Heart left ventricle (tissue), 16 donors: ENCODE results near the gene INHBC. TPM values are rescaled to one million over a fixed set of nuclear protein-coding genes. Genes with fewer than 3 reads are reported as not detected.
"Not testable (repeated sequence)": the region's sequence is repeated elsewhere in the genome, so short reads cannot be mapped to it uniquely, and the experiment has no call there.

Experiments
- ATAC-seq, 4 donors: fragments of 200-7000 bp; cut with Tn5 transposase; one replicate each; pipeline ENCODE4 v1.9.1; 2020 to 2022; ENCODE audit warnings: moderate library complexity in 4 of 4, mild to moderate bottlenecking in 3 of 4, moderate number of reproducible peaks in 1 of 4
- DNase-seq, 5 donors: peaks; one replicate each; pipeline ENCODE4 v3.0.0-alpha.2; 2020
- H3K27ac ChIP-seq, 12 donors: fragments of 200-600 bp; sonication (generic) in 4 of 12; one replicate each; pipeline versions ENCODE4 v1.5.0 to v1.8.0; 2016 to 2022; ENCODE audit warnings: mild to moderate bottlenecking in 2 of 12
- H3K27me3 ChIP-seq, 9 donors: fragments of 200-600 bp; sonication (generic) in 2 of 9; one replicate each; pipeline versions ENCODE4 v1.5.1 to v1.8.0; 2016 to 2022; ENCODE audit warnings: mild to moderate bottlenecking in 3 of 9
- H3K36me3 ChIP-seq, 9 donors: fragments of 200-600 bp; sonication (generic) in 2 of 9; one replicate each; pipeline versions ENCODE4 v1.5.0 to v1.8.0; 2018 to 2022; ENCODE audit warnings: mild to moderate bottlenecking in 2 of 9
- H3K4me1 ChIP-seq, 12 donors: fragments of 200-600 bp; sonication (generic) in 4 of 12; one replicate each; pipeline versions ENCODE4 v1.5.0 to v1.8.0; 2016 to 2022; ENCODE audit warnings: mild to moderate bottlenecking in 3 of 12
- H3K4me3 ChIP-seq, 12 donors: fragments of 200-600 bp; sonication (generic) in 4 of 12; one replicate each; pipeline versions ENCODE4 v1.5.0 to v1.8.0; 2017 to 2022; ENCODE audit warnings: mild to moderate bottlenecking in 9 of 12, moderate library complexity in 4 of 12
- H3K9me3 ChIP-seq, 12 donors: fragments of 200-600 bp; sonication (generic) in 4 of 12; one replicate each; pipeline versions ENCODE4 v1.5.0 to v1.8.0; 2016 to 2022; ENCODE audit warnings: mild to moderate bottlenecking in 1 of 12
- CTCF ChIP-seq, 12 donors: fragments of 200-600 bp; sonication (generic) in 4 of 12; IDR thresholded peaks; one replicate each; pipeline versions ENCODE4 v1.5.0 to v1.8.0; 2018 to 2022; ENCODE audit warnings: antibody characterized with exemption in 12 of 12, mild to moderate bottlenecking in 5 of 12
- POLR2A ChIP-seq, 2 donors: fragments of 450-650 bp; IDR thresholded peaks; one replicate each; pipeline ENCODE4 v1.6.1; 2017; ENCODE audit warnings: antibody characterized with exemption in 2 of 2, mild to moderate bottlenecking in 2 of 2, moderate library complexity in 2 of 2
- WGBS, 4 donors: extraction: QIAGEN DNeasy Blood & Tissue Kit in 2 of 4; methylation state at CpG; one replicate each; pipeline versions ENCODE4 v1.1.5 to v1.1.7; 2013 to 2018; 5-methylcytosine and 5-hydroxymethylcytosine counted together
- intact Hi-C, 10 donors: fragments of 100-400 bp; cut with DNase I; formaldehyde crosslinking; loops; one replicate each; pipeline versions ENCODE4 v1.11.1 to v1.14.2; 2022
- polyA plus RNA-seq, 2 donors: library from polyadenylated mRNA; stranded (reverse); fragments of 200-250 nt; gene quantifications; one replicate each; pipeline ENCODE4 v1.2.3, GENCODE V29; 2013
- total RNA-seq, 9 donors: library from RNA; depleted of rRNA in 2 of 9; stranded (reverse); fragments of >200 nt in 2 of 9; fragmentation: NEBNext Ultra II Directional in 3 of 9; extraction: Animal tissue kit (Norgen Biotek cat#: 25700) in 3 of 9; gene quantifications; one replicate each; pipeline versions ENCODE4 v1.1.0 to v1.2.4, GENCODE V29; 2016 to 2023
- donor health status: ischemic (EF 13 %, LVEDD 7.1; RV severe dilation, severe dysfunction).
- donor health status: healthy with polysubstance abuse.
- donor health status: DM: no; HTN: yes; CAD: no.
- donor health status: DM: no; HTN: no; CAD: no.
- donor health status: ischemic (EF 25% LVEDD 6.9; RV normal size, moderate dysfunction).
- donor health status: ischemic (EF 25% LVEDD 5.7; RV mildly dilated, moderate dysfunction).
- donor health status: healthy.
- donor health status: DM: yes; HTN: yes; CAD: no.
- donor health status: ischemic (EF 35%, LVEDD 5.7; RV mildly dilated, moderate dysfunction).
- donor health status: nonischemic (EF 11% LVEDD 7.7; RV severe dilation, severe dysfunction).
- donor health status: DM: yes; HTN: yes; CAD: no.
- donor health status: PGD.
- donor health status: ischemic (EF 29% LVEDD 5.4; RV normal size, mild dysfunction).
- donor health status: nonischemic (EF 23%, LVEDD 6.1; RV moderate dilation, normal function).

INHBC gene
- total and polyA plus RNA-seq, 11 donors, result 0.03 to 0.27 TPM; not detected in 9

DNA sequence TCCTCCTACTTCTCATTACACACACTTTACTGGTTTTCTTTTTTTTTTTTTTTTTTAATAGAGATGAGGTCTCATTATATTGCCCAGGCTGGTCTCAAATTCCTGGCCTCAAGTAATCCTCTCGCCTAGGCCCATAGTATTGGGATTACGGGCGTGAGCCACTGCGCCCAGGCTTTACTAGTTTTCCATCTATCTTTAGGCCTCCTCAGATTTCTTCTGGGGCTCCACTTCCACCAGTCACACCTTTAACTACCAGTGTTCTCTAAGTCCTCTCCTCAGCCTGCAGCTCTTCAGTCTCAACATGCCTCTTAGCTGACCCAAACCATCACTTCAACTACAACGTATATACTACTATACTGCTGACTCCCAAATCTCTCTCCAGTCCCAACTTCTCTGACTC lies 14.1 kb upstream of the INHBC start:
- Histone ChIP-seq H3K4me1 (peaks cover 0 to 31% (median 13%) of the 10 kb centered on the region in 12 donors), H3K9me3 (no peaks in the 10 kb centered on the region), H3K27me3 (no peaks in the 10 kb centered on the region), H3K27ac (no peak overlapping the region), H3K36me3 (peaks cover 0 to 42% (median 20%) of the 10 kb centered on the region in 9 donors), H3K4me3 (no peak overlapping the region)
- DNase-seq, result no peak
- intact Hi-C loops, result no loop called here
- 97 to 99% (median 99%) methylated on average over 5 of the region's 5 CpGs for WGBS, 4 donors
- no peak for TF ChIP-seq CTCF (IDR thresholded peaks at IDR 0.05)
- no peak for TF ChIP-seq POLR2A (IDR thresholded peaks at IDR 0.05)
- no peak for ATAC-seq

GRCh38 chr12:57426948-57427347 lies 7.6 kb upstream of the INHBC start:
- H3K4me3 ChIP-seq, ATAC-seq, H3K9me3 ChIP-seq, DNase-seq, H3K27ac ChIP-seq, intact Hi-C loops, H3K27me3 ChIP-seq: not testable (repeated sequence)
- Histone ChIP-seq H3K36me3 (peaks cover 0 to 35% (median 18%) of the 10 kb centered on the region in 9 donors), H3K4me1 (peaks cover 0 to 23% (median 13%) of the 10 kb centered on the region in 12 donors)
- WGBS, 4 donors, result 94 to 96% (median 95%) methylated on average over 10 of the region's 10 CpGs

DNA sequence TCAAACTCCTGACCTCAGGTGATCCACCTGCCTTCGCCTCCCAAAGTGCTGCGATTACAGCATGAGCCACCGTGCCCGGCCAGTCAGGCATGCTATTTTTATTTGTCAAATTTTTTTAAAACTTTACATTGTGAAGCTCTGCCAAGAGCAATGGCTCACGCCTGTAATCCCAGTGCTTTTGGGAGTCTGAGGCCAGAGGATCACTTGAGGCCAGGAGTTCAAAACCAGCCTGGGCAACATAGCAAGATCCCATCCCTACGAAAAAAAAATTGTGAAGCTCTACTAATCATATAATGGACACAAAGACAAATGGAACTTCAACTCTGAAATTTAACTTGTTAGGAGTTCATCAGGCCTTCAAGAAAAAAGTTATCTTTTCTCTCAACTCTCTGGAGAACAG lies 5.6 kb upstream of the INHBC start:
- intact Hi-C loops, result no loop called here
- ATAC-seq, result no peak
- 71 to 75% (median 74%) methylated on average over 6 of the region's 6 CpGs for WGBS, 4 donors

GRCh38 chr12:57429473-57430111 lies 5.0 kb upstream of the INHBC start:
- Histone ChIP-seq H3K4me3 (peak overlapping the region; percentile 40 to 93 (median 72)), H3K36me3 (peaks cover 0 to 14% (median under 1%) of the 10 kb centered on the region in 9 donors), H3K9me3 (no peaks in the 10 kb centered on the region), H3K27me3 (no peaks in the 10 kb centered on the region), H3K4me1 (peaks cover 0 to 23% (median 11%) of the 10 kb centered on the region in 12 donors), H3K27ac (peak overlapping the region; percentile 85 to 99 (median 93))
- ATAC-seq, result no peak
- DNase-seq, result no peak
- intact Hi-C loops, result loop anchor here in 1 of 10 donors (2.0 kb wide), 1 partner anchor 23 kb away; no protein-coding TSS in a partner anchor
- TF ChIP-seq CTCF (IDR thresholded peaks at IDR 0.05) (no peak), POLR2A (IDR thresholded peaks at IDR 0.05) (no peak)
- 25 to 38% (median 32%) methylated on average over 9 of the region's 9 CpGs for WGBS, 4 donors

More for the DNA sequence above, 5.6 kb upstream of the INHBC start:
- TF ChIP-seq POLR2A (IDR thresholded peaks at IDR 0.05), result no peak
- no peak for TF ChIP-seq CTCF (IDR thresholded peaks at IDR 0.05)
- Histone ChIP-seq H3K4me3 (peak overlapping the region in 2 of 12 donors; percentile 60 to 83), H3K36me3 (peaks cover 0 to 20% (median 4%) of the 10 kb centered on the region in 9 donors), H3K27me3 (no peaks in the 10 kb centered on the region), H3K27ac (peak overlapping the region in 9 of 12 donors; percentile 85 to 99 (median 94)), H3K9me3 (no peaks in the 10 kb centered on the region), H3K4me1 (peaks cover 0 to 23% (median 11%) of the 10 kb centered on the region in 12 donors)
- DNase-seq, result no peak
